HG02623 (cell line): ENCODE data around the gene RTP3.
"Not testable (repeated sequence)": the region's sequence is repeated elsewhere in the genome, so short reads cannot be mapped to it uniquely, and the experiment has no call there.

Source experiments
- ATAC-seq: cut with Tn5 transposase; IDR thresholded peaks from one replicate; pipeline ENCODE4 v1.9.1; 2021; ENCODE audit warnings: moderate library complexity; ENCODE audit not compliant: unreplicated experiment

Gene RTP3

GRCh38 chr3:46542801-46543201 lies 45.0 kb downstream of the RTP3 start:
- no peak for ATAC-seq

GRCh38 chr3:46544771-46545503 lies 47.2 kb downstream of the RTP3 start:
- no peak for ATAC-seq

- no peak for ATAC-seq
Measured at GRCh38 chr3:46545818-46546630, 48.2 kb downstream of the RTP3 start.

GRCh38 chr3:46546896-46547440 lies 49.2 kb downstream of the RTP3 start:
- no peak for ATAC-seq

- ATAC-seq: not testable (repeated sequence)
Measured at GRCh38 chr3:46548611-46549010, 50.8 kb downstream of the RTP3 start.

GRCh38 chr3:46549408-46549904 lies 51.7 kb downstream of the RTP3 start:
- ATAC-seq: no peak

GRCh38 chr3:46549989-46550388 lies 52.2 kb downstream of the RTP3 start:
- ATAC-seq: no peak
